Astrocyte (in vitro differentiated cells and primary cell): Measurements from ENCODE around the gene TERB1. TPM values are rescaled to one million over a fixed set of nuclear protein-coding genes. Genes with fewer than 3 reads are reported as not detected.

Source experiments
- DNase-seq: peaks from one replicate; pipeline ENCODE4 v3.0.0-alpha.2; 2010; ENCODE audit warnings: low read depth
- FAIRE-seq: peaks from 2 replicates; lab custom pipeline; 2011; peaks lifted over from hg19 to GRCh38; lab: Jason Lieb, UNC
- H2AFZ ChIP-seq: 2 replicates; pipeline ENCODE4 v1.6.0; 2012; ENCODE audit warnings: low read depth, low read length, inconsistent platforms
- H3K27ac ChIP-seq: 2 replicates; pipeline ENCODE4 v1.5.1; 2011; ENCODE audit warnings: low read depth, low read length, inconsistent platforms
- H3K27me3 ChIP-seq: 2 replicates; pipeline ENCODE4 v1.6.0; 2011; ENCODE audit warnings: low read length, inconsistent platforms; ENCODE audit not compliant: insufficient read depth
- H3K36me3 ChIP-seq: 2 replicates; pipeline ENCODE4 v1.5.1; 2011; ENCODE audit warnings: low read length, inconsistent platforms; ENCODE audit not compliant: insufficient read depth
- H3K4me1 ChIP-seq: 2 replicates; pipeline ENCODE4 v1.5.1; 2011; ENCODE audit warnings: low read length, inconsistent platforms; ENCODE audit not compliant: insufficient read depth
- H3K4me2 ChIP-seq: 2 replicates; pipeline ENCODE4 v1.6.0; 2012; ENCODE audit warnings: low read length, inconsistent platforms
- H3K4me3 ChIP-seq: 2 replicates; pipeline ENCODE4 v1.5.1; 2011; ENCODE audit warnings: low read depth, mild to moderate bottlenecking, low read length, inconsistent platforms; ENCODE audit not compliant: insufficient read depth
- H3K79me2 ChIP-seq: 2 replicates; pipeline ENCODE4 v1.6.0; 2012; ENCODE audit warnings: mild to moderate bottlenecking, low read length, inconsistent platforms; ENCODE audit not compliant: insufficient read depth
- H3K9ac ChIP-seq: 2 replicates; pipeline ENCODE4 v1.6.0; 2012; ENCODE audit warnings: mild to moderate bottlenecking, low read length, inconsistent platforms
- H3K9me3 ChIP-seq: 2 replicates; pipeline ENCODE4 v1.5.1; 2012; ENCODE audit warnings: low read depth, mild to moderate bottlenecking, low read length, inconsistent platforms; ENCODE audit not compliant: insufficient read depth
- H4K20me1 ChIP-seq: 2 replicates; pipeline ENCODE4 v1.6.0; 2012; ENCODE audit warnings: low read length, inconsistent platforms; ENCODE audit not compliant: insufficient read depth
- H3K27ac Mint-ChIP-seq: one replicate; pipeline ENCODE4 v1.8.0; 2021; ENCODE audit warnings: mild to moderate bottlenecking, mixed read lengths; ENCODE audit not compliant: unreplicated experiment
- H3K27me3 Mint-ChIP-seq: one replicate; pipeline ENCODE4 v1.8.0; 2021; ENCODE audit warnings: low read depth, mixed read lengths; ENCODE audit not compliant: unreplicated experiment
- H3K36me3 Mint-ChIP-seq: one replicate; pipeline ENCODE4 v1.8.0; 2021; ENCODE audit warnings: low read depth, mixed read lengths; ENCODE audit not compliant: unreplicated experiment
- H3K4me1 Mint-ChIP-seq: one replicate; pipeline ENCODE4 v1.8.0; 2021; ENCODE audit warnings: low read depth, mixed read lengths; ENCODE audit not compliant: unreplicated experiment
- H3K4me3 Mint-ChIP-seq: one replicate; pipeline ENCODE4 v1.8.0; 2021; ENCODE audit warnings: mild to moderate bottlenecking, moderate library complexity, mixed read lengths; ENCODE audit not compliant: unreplicated experiment
- H3K9me3 Mint-ChIP-seq: one replicate; pipeline ENCODE4 v1.8.0; 2021; ENCODE audit warnings: mild to moderate bottlenecking, mixed read lengths; ENCODE audit not compliant: unreplicated experiment
- CTCF ChIP-seq: IDR thresholded peaks from 2 replicates; pipeline ENCODE4 v1.5.1; 2011; ENCODE audit warnings: low read depth, mild to moderate bottlenecking, inconsistent platforms, low read length, moderate library complexity; ENCODE audit not compliant: insufficient read depth
- EZH2 ChIP-seq: IDR thresholded peaks from 2 replicates; pipeline ENCODE4 v1.6.1; 2012; ENCODE audit warnings: mild to moderate bottlenecking, low read length, inconsistent platforms; ENCODE audit not compliant: insufficient read depth
- total RNA-seq: library from RNA; stranded (reverse); gene quantifications from 2 replicates; pipeline ENCODE4 v1.2.1, GENCODE V29; 2021

The TERB1 gene
- total RNA-seq, 1 donor from 2014 or later: 0.16 TPM

- H3K27me3 Mint-ChIP-seq: peaks cover 74% of the 10 kb centered on the region
- H3K4me1 Mint-ChIP-seq: peaks cover 5% of the 10 kb centered on the region
- H3K9ac ChIP-seq: no peak overlapping the region
- H4K20me1 ChIP-seq: peaks cover 5% of the 10 kb centered on the region
- no peak overlapping the region for H3K27ac ChIP-seq
- peaks cover 39% of the 10 kb centered on the region for H3K27me3 ChIP-seq
- peaks cover 3% of the 10 kb centered on the region for H3K36me3 Mint-ChIP-seq
- H3K36me3 ChIP-seq: no peaks in the 10 kb centered on the region
- no peak for FAIRE-seq
- H3K4me2 ChIP-seq: no peak overlapping the region
- no peak overlapping the region for H3K27ac Mint-ChIP-seq
- no peak overlapping the region for H3K4me3 Mint-ChIP-seq
- TF ChIP-seq CTCF (no peak), EZH2 (no peak)
- H2AFZ ChIP-seq: no peak overlapping the region
- peaks cover 11% of the 10 kb centered on the region for H3K9me3 Mint-ChIP-seq
- no peaks in the 10 kb centered on the region for H3K9me3 ChIP-seq
- no peaks in the 10 kb centered on the region for H3K79me2 ChIP-seq
- DNase-seq: no peak
- peaks cover 9% of the 10 kb centered on the region for H3K4me1 ChIP-seq
- no peak overlapping the region for H3K4me3 ChIP-seq
These were observed 46.2 kb upstream of the TERB1 start for GRCh38 chr16:66847533-66848067.

GRCh38 chr16:66846831-66847230 is 45.4 kb upstream of the TERB1 start:
- H4K20me1 ChIP-seq: peaks cover 5% of the 10 kb centered on the region
- no peak overlapping the region for H3K27ac ChIP-seq
- H3K27me3 Mint-ChIP-seq: peaks cover 78% of the 10 kb centered on the region
- H3K4me3 ChIP-seq: no peak overlapping the region
- H3K4me1 ChIP-seq: peaks cover 9% of the 10 kb centered on the region
- H3K36me3 ChIP-seq: no peaks in the 10 kb centered on the region
- H3K27ac Mint-ChIP-seq: no peak overlapping the region
- FAIRE-seq (no peak), DNase-seq (no peak)
- peaks cover 11% of the 10 kb centered on the region for H3K9me3 Mint-ChIP-seq
- H3K4me1 Mint-ChIP-seq: peaks cover 5% of the 10 kb centered on the region
- H3K27me3 ChIP-seq: peaks cover 39% of the 10 kb centered on the region
- H3K9me3 ChIP-seq: no peaks in the 10 kb centered on the region
- H3K79me2 ChIP-seq: no peaks in the 10 kb centered on the region
- H3K9ac ChIP-seq: no peak overlapping the region
- TF ChIP-seq EZH2: no peak
- TF ChIP-seq CTCF: no peak
- H3K4me2 ChIP-seq: no peak overlapping the region
- H3K4me3 Mint-ChIP-seq: no peak overlapping the region
- no peak overlapping the region for H2AFZ ChIP-seq
- H3K36me3 Mint-ChIP-seq: peaks cover 5% of the 10 kb centered on the region

- Histone ChIP-seq H3K27me3 (peaks cover 39% of the 10 kb centered on the region), H3K9ac (no peak overlapping the region), H2AFZ (no peak overlapping the region), H3K9me3 (no peaks in the 10 kb centered on the region), H3K4me1 (peaks cover 9% of the 10 kb centered on the region), H3K36me3 (no peaks in the 10 kb centered on the region), H3K4me2 (no peak overlapping the region), H3K79me2 (no peaks in the 10 kb centered on the region), H3K27ac (no peak overlapping the region), H4K20me1 (peaks cover 5% of the 10 kb centered on the region), H3K4me3 (no peak overlapping the region)
- H3K27ac Mint-ChIP-seq: no peak overlapping the region
- H3K9me3 Mint-ChIP-seq: peaks cover 11% of the 10 kb centered on the region
- peaks cover 78% of the 10 kb centered on the region for H3K27me3 Mint-ChIP-seq
- H3K36me3 Mint-ChIP-seq: peaks cover 5% of the 10 kb centered on the region
- no peak for TF ChIP-seq EZH2
- TF ChIP-seq CTCF: no peak
- H3K4me3 Mint-ChIP-seq: peak overlapping the region; percentile 58
- DNase-seq: no peak
- peaks cover 5% of the 10 kb centered on the region for H3K4me1 Mint-ChIP-seq
- FAIRE-seq: no peak
These were observed 44.9 kb upstream of the TERB1 start for GRCh38 chr16:66846266-66846665.
